ENCODE results near the gene CDKN2A. TPM values are rescaled to one million over a fixed set of nuclear protein-coding genes. Genes with fewer than 3 reads are reported as not detected.

Gene CDKN2A
- total and polyA plus RNA-seq, 2 donors (not counting 3 experiments of a cell fraction or from before 2014, with no cell fraction given): 8.5 to 10.7 TPM

- ChIA-PET CTCF (interaction anchor here (1.0 to 2.1 kb wide), 2 partner anchors 25 to 31 kb away, joined by 3 to 7 read pairs; partner anchors contain the start of gene CDKN2B), POLR2A (no interaction called here)
- no peaks in the 10 kb centered on the region for H3K79me2 ChIP-seq (ENCODE audit: control insufficient read depth, insufficient read depth, low read length)
- FAIRE-seq (no peak), DNase-seq (ENCODE audit: low read depth, low spot score) (no peak)
- no peak overlapping the region for H3K27ac ChIP-seq (ENCODE audit: insufficient read depth, low read depth, low read length)
- no peaks in the 10 kb centered on the region for H4K20me1 ChIP-seq (replicated peaks; ENCODE audit: control insufficient read depth, extremely low read depth, insufficient read depth, low read length)
- H3K4me1 ChIP-seq (ENCODE audit: control insufficient read depth, extremely low read depth, insufficient read depth, low read length): peaks cover 12% of the 10 kb centered on the region
- H3K9me1 ChIP-seq (replicated peaks; ENCODE audit: control insufficient read depth, extremely low read depth, insufficient read depth, low read length): no peaks in the 10 kb centered on the region
- H3K4me3 ChIP-seq (replicated peaks in 1 of 3; ENCODE audit: insufficient read depth in 1 of 3, low read depth in 1 of 3, low read length in 3 of 3): no peak overlapping the region
- dilution Hi-C loops (cut with MboI; ENCODE audit: extremely low pct_ligation_motif_present, low sequenced_read_pairs): no loop called here
- no peaks in the 10 kb centered on the region for H3K9me3 ChIP-seq (replicated peaks; ENCODE audit: control insufficient read depth, insufficient read depth, low read length)
- H3K9ac ChIP-seq (replicated peaks; ENCODE audit: extremely low read depth, insufficient read depth, low read length): no peak overlapping the region
- TF ChIP-seq GATA2 (IDR thresholded peaks at IDR 0.05; ENCODE audit: insufficient read depth, insufficient read length, low read depth, low read length) (no peak), EZH2 (IDR thresholded peaks at IDR 0.05; ENCODE audit: borderline replicate concordance, low read depth, low read length, severe bottlenecking) (no peak), MYC (IDR thresholded peaks at IDR 0.05; ENCODE audit: low read depth, low read length) (no peak), POLR2A (IDR thresholded peaks at IDR 0.05; ENCODE audit: low read depth, low read length) (no peak), JUN (IDR thresholded peaks at IDR 0.05; ENCODE audit: borderline replicate concordance, insufficient read depth, insufficient read length, low read depth) (no peak), MAX (IDR thresholded peaks at IDR 0.05; ENCODE audit: insufficient read depth, insufficient read length) (no peak)
- TF ChIP-seq, protein P1, sequence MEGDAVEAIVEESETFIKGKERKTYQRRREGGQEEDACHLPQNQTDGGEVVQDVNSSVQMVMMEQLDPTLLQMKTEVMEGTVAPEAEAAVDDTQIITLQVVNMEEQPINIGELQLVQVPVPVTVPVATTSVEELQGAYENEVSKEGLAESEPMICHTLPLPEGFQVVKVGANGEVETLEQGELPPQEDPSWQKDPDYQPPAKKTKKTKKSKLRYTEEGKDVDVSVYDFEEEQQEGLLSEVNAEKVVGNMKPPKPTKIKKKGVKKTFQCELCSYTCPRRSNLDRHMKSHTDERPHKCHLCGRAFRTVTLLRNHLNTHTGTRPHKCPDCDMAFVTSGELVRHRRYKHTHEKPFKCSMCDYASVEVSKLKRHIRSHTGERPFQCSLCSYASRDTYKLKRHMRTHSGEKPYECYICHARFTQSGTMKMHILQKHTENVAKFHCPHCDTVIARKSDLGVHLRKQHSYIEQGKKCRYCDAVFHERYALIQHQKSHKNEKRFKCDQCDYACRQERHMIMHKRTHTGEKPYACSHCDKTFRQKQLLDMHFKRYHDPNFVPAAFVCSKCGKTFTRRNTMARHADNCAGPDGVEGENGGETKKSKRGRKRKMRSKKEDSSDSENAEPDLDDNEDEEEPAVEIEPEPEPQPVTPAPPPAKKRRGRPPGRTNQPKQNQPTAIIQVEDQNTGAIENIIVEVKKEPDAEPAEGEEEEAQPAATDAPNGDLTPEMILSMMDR (IDR thresholded peaks at IDR 0.05; ENCODE audit: extremely low read depth in 1 of 2, insufficient read depth in 1 of 2, low read depth in 1 of 2, low read length in 2 of 2): no peak
- no peaks in the 10 kb centered on the region for H3K27me3 ChIP-seq (ENCODE audit: control insufficient read depth in 2 of 2, insufficient read depth in 2 of 2, low read length in 2 of 2)
- H3K36me3 ChIP-seq (ENCODE audit: control insufficient read depth in 2 of 2, extremely low read depth in 1 of 2, insufficient read depth in 2 of 2, low read length in 2 of 2): no peaks in the 10 kb centered on the region
- BruUV-seq (replicated peaks): no TSS peak
- no peak overlapping the region for H3K4me2 ChIP-seq (ENCODE audit: insufficient read depth, low read length)
- no peak overlapping the region for H2AFZ ChIP-seq (ENCODE audit: low read depth, low read length)
- intact Hi-C loops (cut with micrococcal nuclease): no loop called here
Measured at GRCh38 chr9:22033012-22033630, 38.9 kb upstream of the CDKN2A start.

Data from endothelial cell of umbilical vein (primary cell).